DOHH2 (cell line): ENCODE results near the gene CPNE6.

ENCODE experiments used
- H3F3A ChIP-seq: fragments of 200-600 bp; sonication (generic), shearing (Covaris generic); 2 replicates; pipeline ENCODE4 v1.6.0; 2016; ENCODE audit warnings: antibody characterized with exemption, mild to moderate bottlenecking; ENCODE audit not compliant: control insufficient read depth, insufficient read depth
- H3K27ac ChIP-seq: fragments of 200-600 bp; sonication (generic); 2 replicates; pipeline ENCODE4 v1.5.1; 2014; ENCODE audit warnings: low read depth, mild to moderate bottlenecking, low read length, moderate library complexity
- H3K27me3 ChIP-seq: fragments of 200-600 bp; sonication (generic); 2 replicates; pipeline ENCODE4 v1.6.1; 2014; ENCODE audit warnings: mild to moderate bottlenecking, low read length, mixed read lengths; ENCODE audit not compliant: control insufficient read depth
- H3K36me3 ChIP-seq: fragments of 200-600 bp; sonication (generic); 2 replicates; pipeline ENCODE4 v1.6.1; 2014; ENCODE audit warnings: mild to moderate bottlenecking, low read length, moderate library complexity, mixed read lengths; ENCODE audit not compliant: control insufficient read depth
- H3K4me1 ChIP-seq: fragments of 200-600 bp; sonication (generic); 2 replicates; pipeline ENCODE4 v1.6.1; 2014; ENCODE audit warnings: mild to moderate bottlenecking, low read length, mixed read lengths; ENCODE audit not compliant: control insufficient read depth
- H3K4me2 ChIP-seq: fragments of 200-600 bp; sonication (generic); 2 replicates; pipeline ENCODE4 v1.6.0; 2014; ENCODE audit warnings: mild to moderate bottlenecking, low read length, moderate library complexity
- H3K4me3 ChIP-seq: fragments of 200-600 bp; sonication (generic); 2 replicates; pipeline ENCODE4 v1.5.1; 2014; ENCODE audit warnings: mild to moderate bottlenecking, low read length, mixed read lengths
- H3K79me2 ChIP-seq: fragments of 200-600 bp; sonication (generic); 2 replicates; pipeline ENCODE4 v1.6.1; 2014; ENCODE audit warnings: mild to moderate bottlenecking, low read length, mixed read lengths; ENCODE audit not compliant: control insufficient read depth
- H3K9me2 ChIP-seq: fragments of 200-600 bp; sonication (generic); replicated peaks from 2 replicates; pipeline ENCODE4 v1.6.1; 2014; ENCODE audit warnings: mild to moderate bottlenecking, low read length, mixed read lengths; ENCODE audit not compliant: control insufficient read depth
- H3K9me3 ChIP-seq: fragments of 200-600 bp; sonication (generic); 2 replicates; pipeline ENCODE4 v1.6.1; 2014; ENCODE audit warnings: antibody characterized with exemption, low read length, mixed read lengths; ENCODE audit not compliant: control insufficient read depth, insufficient read depth
- H4K20me1 ChIP-seq: fragments of 200-600 bp; sonication (generic); 2 replicates; pipeline ENCODE4 v1.6.0; 2014; ENCODE audit warnings: low read depth, mild to moderate bottlenecking, antibody characterized with exemption, low read length, moderate library complexity; ENCODE audit not compliant: control insufficient read depth, insufficient read depth
- EZH2phosphoT487 ChIP-seq: fragments of 200-600 bp; sonication (generic); IDR thresholded peaks from 2 replicates; pipeline ENCODE4 v1.6.1; 2017; ENCODE audit warnings: borderline replicate concordance, mild to moderate bottlenecking, antibody characterized with exemption, low read length, moderate library complexity, mixed read lengths
- TF ChIP-seq, protein P1 (sequence below): fragments of 200-600 bp; sonication (generic); IDR thresholded peaks from one replicate; pipeline ENCODE4 v1.5.1; 2014; ENCODE audit warnings: antibody characterized with exemption, mild to moderate bottlenecking, low read depth, low read length; ENCODE audit not compliant: poor library complexity, severe bottlenecking

Gene CPNE6

DNA sequence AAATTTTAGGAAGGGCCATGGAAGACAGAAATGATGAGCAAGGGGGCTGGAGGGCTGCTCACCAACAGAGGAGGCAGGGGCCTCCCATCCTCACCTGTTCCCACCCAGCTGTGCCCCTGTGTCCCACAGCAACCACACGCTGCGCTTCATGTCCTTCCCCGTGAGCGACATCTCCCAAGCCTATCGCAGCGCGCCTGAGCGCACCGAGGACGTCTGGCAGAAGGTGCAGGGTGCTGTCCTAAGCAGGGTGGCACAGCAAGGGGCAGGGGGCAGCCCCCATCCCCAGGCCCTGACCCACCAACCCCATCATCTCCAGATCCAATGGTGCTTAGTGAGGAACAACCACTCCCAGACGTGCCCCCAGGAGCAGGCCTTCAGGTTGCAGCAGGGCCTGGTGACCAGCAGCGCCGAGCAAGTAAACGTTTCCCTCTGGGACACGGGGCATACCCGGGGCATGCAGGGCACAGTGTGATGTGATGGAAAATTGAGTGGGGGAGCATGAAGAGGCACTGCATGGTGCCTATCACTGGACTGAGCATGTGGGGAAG lies 11.4 kb upstream of the CPNE6 start:
- Histone ChIP-seq H3K4me2 (no peak overlapping the region), H4K20me1 (no peaks in the 10 kb centered on the region), H3K4me1 (no peaks in the 10 kb centered on the region), H3K79me2 (no peaks in the 10 kb centered on the region), H3K9me3 (no peaks in the 10 kb centered on the region), H3K36me3 (no peaks in the 10 kb centered on the region), H3K9me2 (no peaks in the 10 kb centered on the region), H3K27ac (no peak overlapping the region), H3K27me3 (no peaks in the 10 kb centered on the region), H3F3A (no peaks in the 10 kb centered on the region), H3K4me3 (no peak overlapping the region)
- TF ChIP-seq, protein P1, sequence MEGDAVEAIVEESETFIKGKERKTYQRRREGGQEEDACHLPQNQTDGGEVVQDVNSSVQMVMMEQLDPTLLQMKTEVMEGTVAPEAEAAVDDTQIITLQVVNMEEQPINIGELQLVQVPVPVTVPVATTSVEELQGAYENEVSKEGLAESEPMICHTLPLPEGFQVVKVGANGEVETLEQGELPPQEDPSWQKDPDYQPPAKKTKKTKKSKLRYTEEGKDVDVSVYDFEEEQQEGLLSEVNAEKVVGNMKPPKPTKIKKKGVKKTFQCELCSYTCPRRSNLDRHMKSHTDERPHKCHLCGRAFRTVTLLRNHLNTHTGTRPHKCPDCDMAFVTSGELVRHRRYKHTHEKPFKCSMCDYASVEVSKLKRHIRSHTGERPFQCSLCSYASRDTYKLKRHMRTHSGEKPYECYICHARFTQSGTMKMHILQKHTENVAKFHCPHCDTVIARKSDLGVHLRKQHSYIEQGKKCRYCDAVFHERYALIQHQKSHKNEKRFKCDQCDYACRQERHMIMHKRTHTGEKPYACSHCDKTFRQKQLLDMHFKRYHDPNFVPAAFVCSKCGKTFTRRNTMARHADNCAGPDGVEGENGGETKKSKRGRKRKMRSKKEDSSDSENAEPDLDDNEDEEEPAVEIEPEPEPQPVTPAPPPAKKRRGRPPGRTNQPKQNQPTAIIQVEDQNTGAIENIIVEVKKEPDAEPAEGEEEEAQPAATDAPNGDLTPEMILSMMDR: no peak
- TF ChIP-seq EZH2phosphoT487: no peak

DNA sequence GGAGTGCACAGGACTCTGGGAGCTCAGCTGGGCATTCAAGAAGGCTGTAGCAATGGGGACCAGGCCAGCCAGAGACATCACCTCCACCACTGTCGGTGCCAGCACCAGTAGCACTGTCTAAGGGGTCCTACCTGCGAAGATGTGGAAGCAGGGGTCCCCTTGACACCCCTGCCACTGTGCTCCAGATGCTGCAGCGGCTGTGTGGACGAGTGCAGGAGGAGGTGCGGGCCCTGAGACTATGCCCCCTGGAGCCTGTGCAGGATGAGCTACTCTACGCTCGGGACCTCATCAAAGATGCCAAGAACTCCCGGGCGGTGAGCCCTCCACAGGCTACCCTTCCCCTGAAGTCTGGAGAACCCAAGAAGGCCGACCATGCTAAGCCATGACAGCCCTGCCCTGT lies 10.9 kb upstream of the CPNE6 start:
- Histone ChIP-seq H3K4me2 (no peak overlapping the region), H3K27me3 (no peaks in the 10 kb centered on the region), H3K36me3 (no peaks in the 10 kb centered on the region), H4K20me1 (no peaks in the 10 kb centered on the region), H3K27ac (no peak overlapping the region), H3K4me1 (no peaks in the 10 kb centered on the region), H3K9me2 (no peaks in the 10 kb centered on the region), H3K79me2 (no peaks in the 10 kb centered on the region), H3K4me3 (no peak overlapping the region), H3F3A (no peaks in the 10 kb centered on the region), H3K9me3 (no peaks in the 10 kb centered on the region)
- TF ChIP-seq, protein P1: no peak
- no peak for TF ChIP-seq EZH2phosphoT487

DNA sequence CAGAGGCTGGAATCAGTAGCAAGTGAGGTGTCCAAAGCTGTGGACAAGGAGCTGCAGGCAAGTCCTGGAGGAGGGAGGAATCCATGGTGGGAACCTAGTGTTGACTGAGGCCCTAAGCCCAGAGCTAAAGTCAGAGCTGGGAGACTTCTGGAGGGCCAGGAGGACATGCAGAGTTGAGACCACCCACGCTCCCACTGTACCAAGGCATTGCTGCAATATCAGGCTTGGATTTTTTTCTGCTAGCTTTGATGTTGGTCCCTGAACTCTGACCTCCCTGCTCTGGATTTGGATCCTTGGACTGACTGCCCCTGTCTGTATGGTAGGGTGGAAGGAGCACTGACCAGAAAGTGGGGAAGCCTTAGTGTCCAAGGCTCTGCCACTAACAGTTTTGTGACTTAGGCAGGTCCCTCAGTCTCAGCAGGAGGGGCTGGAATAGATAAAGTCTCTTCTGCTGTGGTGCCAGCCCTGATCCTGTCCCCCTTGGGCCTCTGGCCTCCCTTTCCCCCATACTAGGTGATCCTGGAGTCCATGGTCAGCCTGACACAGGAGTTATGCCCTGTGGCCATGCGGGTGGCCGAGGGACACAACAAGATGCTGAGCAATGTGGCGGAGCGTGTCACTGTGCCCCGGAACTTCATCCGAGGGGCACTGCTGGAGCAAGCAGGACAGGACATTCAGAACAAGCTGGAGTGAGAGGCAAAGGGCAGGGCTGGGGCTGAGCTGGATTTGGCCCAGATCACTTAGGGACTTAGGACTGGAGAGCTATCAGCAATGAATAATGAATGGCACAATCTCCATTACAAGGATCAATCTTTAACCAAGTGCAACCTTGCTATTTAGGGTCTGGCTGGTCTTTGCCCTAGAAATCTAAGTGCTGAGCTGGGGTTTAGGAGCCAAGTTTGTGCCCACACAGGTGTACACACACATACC lies 10.1 kb upstream of the CPNE6 start:
- no peak overlapping the region for H3K4me3 ChIP-seq

More for the DNA sequence above, 10.1 kb upstream of the CPNE6 start:
- H3K4me2 ChIP-seq: no peak overlapping the region
- H3K9me2 ChIP-seq: no peaks in the 10 kb centered on the region
- H3K27me3 ChIP-seq: no peaks in the 10 kb centered on the region
- no peaks in the 10 kb centered on the region for H3K4me1 ChIP-seq
- no peaks in the 10 kb centered on the region for H3K9me3 ChIP-seq
- TF ChIP-seq EZH2phosphoT487: no peak
- TF ChIP-seq, protein P1: no peak
- no peaks in the 10 kb centered on the region for H3K79me2 ChIP-seq
- H3F3A ChIP-seq: no peaks in the 10 kb centered on the region
- no peak overlapping the region for H3K27ac ChIP-seq
- H4K20me1 ChIP-seq: no peaks in the 10 kb centered on the region
- no peaks in the 10 kb centered on the region for H3K36me3 ChIP-seq
